PFSK-1 (cell line): Measurements from ENCODE around the gene BABAM2.

ENCODE experiments used
- FOXP2 ChIP-seq: optimal IDR thresholded peaks from 2 replicates; pipeline ENCODE3; 2011; ENCODE audit warnings: borderline replicate concordance, control low read depth, inconsistent platforms; ENCODE audit not compliant: insufficient read depth; ENCODE audit errors: extremely low read length, extremely low read depth
- POLR2AphosphoS5 ChIP-seq: IDR thresholded peaks from 2 replicates; pipeline ENCODE4 v1.6.1; 2012; ENCODE audit warnings: low read depth, mild to moderate bottlenecking, control low read depth, low read length, moderate library complexity
- REST ChIP-seq, 2 experiments: IDR thresholded peaks; 2 replicates each; pipeline versions ENCODE4 v1.6.1 to v1.8.0; 2011 to 2012; ENCODE audit warnings: low read depth in 2 of 2, low read length in 2 of 2, control low read depth in 1 of 2, inconsistent platforms in 1 of 2, mild to moderate bottlenecking in 1 of 2, moderate library complexity in 1 of 2; ENCODE audit not compliant: insufficient read depth in 1 of 2
- SIN3A ChIP-seq: IDR thresholded peaks from 2 replicates; pipeline ENCODE4 v1.6.1; 2012; ENCODE audit warnings: mild to moderate bottlenecking, low read length, moderate library complexity, borderline replicate concordance; ENCODE audit not compliant: insufficient read depth
- TAF1 ChIP-seq: IDR thresholded peaks from 2 replicates; pipeline ENCODE4 v1.6.1; 2012; ENCODE audit warnings: low read length, control low read depth, borderline replicate concordance; ENCODE audit not compliant: insufficient read depth

Gene BABAM2

GRCh38 chr2:28344756-28345373, 454.3 kb downstream of the BABAM2 start:
- TF ChIP-seq TAF1 (no peak), REST (IDR thresholded peaks at IDR 0.05; ENCODE audit: insufficient read depth in 1 of 2, low read depth in 2 of 2, low read length in 2 of 2) (no peak), POLR2AphosphoS5 (no peak), SIN3A (no peak), FOXP2 (no peak)

- TF ChIP-seq TAF1, result no peak
- TF ChIP-seq REST (IDR thresholded peaks at IDR 0.05; ENCODE audit: insufficient read depth in 1 of 2, low read depth in 2 of 2, low read length in 2 of 2), result no peak
- TF ChIP-seq POLR2AphosphoS5, result no peak
- TF ChIP-seq SIN3A, result no peak
- no peak for TF ChIP-seq FOXP2
Measured at GRCh38 chr2:28345619-28346018, 455.1 kb downstream of the BABAM2 start.

GRCh38 chr2:28346587-28346986, 456.1 kb downstream of the BABAM2 start:
- TF ChIP-seq TAF1 (no peak), SIN3A (no peak), POLR2AphosphoS5 (no peak), FOXP2 (no peak), REST (IDR thresholded peaks at IDR 0.05; ENCODE audit: insufficient read depth in 1 of 2, low read depth in 2 of 2, low read length in 2 of 2) (no peak)

- TF ChIP-seq SIN3A (no peak), FOXP2 (no peak), REST (IDR thresholded peaks at IDR 0.05; ENCODE audit: insufficient read depth in 1 of 2, low read depth in 2 of 2, low read length in 2 of 2) (no peak), TAF1 (no peak), POLR2AphosphoS5 (no peak)
Measured at GRCh38 chr2:28347193-28347592, 456.7 kb downstream of the BABAM2 start.

GRCh38 chr2:28347596-28347995, 457.1 kb downstream of the BABAM2 start:
- no peak for TF ChIP-seq FOXP2
- no peak for TF ChIP-seq REST (IDR thresholded peaks at IDR 0.05; ENCODE audit: insufficient read depth in 1 of 2, low read depth in 2 of 2, low read length in 2 of 2)
- TF ChIP-seq POLR2AphosphoS5, result no peak
- no peak for TF ChIP-seq SIN3A
- no peak for TF ChIP-seq TAF1
